ENCODE results near the gene TMED1.
"Not testable (repeated sequence)": the region's sequence is repeated elsewhere in the genome, so short reads cannot be mapped to it uniquely, and the experiment has no call there.

TMED1 gene

GRCh38 chr19:10882108-10882457 is 46.1 kb upstream of the TMED1 start:
- H3K27ac ChIP-seq (ENCODE audit: low read depth, low read length) = no peak overlapping the region
- no peaks in the 10 kb centered on the region for H3K27me3 ChIP-seq (ENCODE audit: control insufficient read depth, low read length)
- 0 out of 2 replicates have a peak, but pooled peaks cover 5% of the 10 kb centered on the region for H4K20me1 ChIP-seq (ENCODE audit: control insufficient read depth, insufficient read depth, low read depth, low read length)
- peaks cover 6% of the 10 kb centered on the region; the same call in 1 of the 2 replicates for H3F3A ChIP-seq (ENCODE audit: control insufficient read depth, insufficient read depth)
- H3K79me2 ChIP-seq (ENCODE audit: control insufficient read depth, low read length) = peaks cover 94% of the 10 kb centered on the region
- peaks cover 30% of the 10 kb centered on the region for H3K4me1 ChIP-seq (ENCODE audit: control insufficient read depth, low read length)
- peaks cover 17% of the 10 kb centered on the region for H3K36me3 ChIP-seq (ENCODE audit: control insufficient read depth, low read length)
- no peaks in the 10 kb centered on the region for H3K9me2 ChIP-seq (replicated peaks; ENCODE audit: control insufficient read depth, low read length)
- no peaks in the 10 kb centered on the region for H3K9me3 ChIP-seq (ENCODE audit: control insufficient read depth, insufficient read depth, low read length)
- no peak overlapping the region for H3K4me2 ChIP-seq (ENCODE audit: low read length)
- H3K4me3 ChIP-seq (ENCODE audit: low read length) = no peak overlapping the region
- TF ChIP-seq EZH2phosphoT487 (IDR thresholded peaks at IDR 0.05; ENCODE audit: borderline replicate concordance, low read length) (no peak), CTCF (IDR thresholded peaks at IDR 0.05; ENCODE audit: low read depth, low read length, poor library complexity, severe bottlenecking) (no peak)

GRCh38 chr19:10881403-10882107 is 45.5 kb upstream of the TMED1 start:
- peaks cover 34% of the 10 kb centered on the region for H3K4me1 ChIP-seq (ENCODE audit: control insufficient read depth, low read length)
- 0 out of 2 replicates have a peak, but pooled peaks cover 5% of the 10 kb centered on the region for H4K20me1 ChIP-seq (ENCODE audit: control insufficient read depth, insufficient read depth, low read depth, low read length)
- H3K4me2 ChIP-seq (ENCODE audit: low read length) = no peak overlapping the region
- no peak overlapping the region for H3K27ac ChIP-seq (ENCODE audit: low read depth, low read length)
- no peaks in the 10 kb centered on the region for H3K9me3 ChIP-seq (ENCODE audit: control insufficient read depth, insufficient read depth, low read length)
- H3K36me3 ChIP-seq (ENCODE audit: control insufficient read depth, low read length) = peaks cover 17% of the 10 kb centered on the region
- no peak overlapping the region for H3K4me3 ChIP-seq (ENCODE audit: low read length)
- H3K79me2 ChIP-seq (ENCODE audit: control insufficient read depth, low read length) = peaks cover 94% of the 10 kb centered on the region
- no peak for TF ChIP-seq CTCF (IDR thresholded peaks at IDR 0.05; ENCODE audit: low read depth, low read length, poor library complexity, severe bottlenecking)
- TF ChIP-seq EZH2phosphoT487 (IDR thresholded peaks at IDR 0.05; ENCODE audit: borderline replicate concordance, low read length) = no peak
- no peaks in the 10 kb centered on the region for H3K9me2 ChIP-seq (replicated peaks; ENCODE audit: control insufficient read depth, low read length)
- peaks cover 10% of the 10 kb centered on the region for H3F3A ChIP-seq (ENCODE audit: control insufficient read depth, insufficient read depth)
- no peaks in the 10 kb centered on the region for H3K27me3 ChIP-seq (ENCODE audit: control insufficient read depth, low read length)

- Histone ChIP-seq H3K9me3 (ENCODE audit: control insufficient read depth, insufficient read depth, low read length) (no peaks in the 10 kb centered on the region), H3K27me3 (ENCODE audit: control insufficient read depth, low read length) (no peaks in the 10 kb centered on the region), H3K4me1 (ENCODE audit: control insufficient read depth, low read length) (peaks cover 51% of the 10 kb centered on the region), H3K36me3 (ENCODE audit: control insufficient read depth, low read length) (peaks cover 22% of the 10 kb centered on the region), H3K79me2 (ENCODE audit: control insufficient read depth, low read length) (peaks cover 99% of the 10 kb centered on the region), H3K4me3 (ENCODE audit: low read length) (peak overlapping the region; percentile 67), H4K20me1 (ENCODE audit: control insufficient read depth, insufficient read depth, low read depth, low read length) (no peaks in the 10 kb centered on the region), H3K4me2 (ENCODE audit: low read length) (peak overlapping the region; percentile 69), H3F3A (ENCODE audit: control insufficient read depth, insufficient read depth) (peaks cover 10% of the 10 kb centered on the region), H3K27ac (ENCODE audit: low read depth, low read length) (peak overlapping the region; percentile 69), H3K9me2 (replicated peaks; ENCODE audit: control insufficient read depth, low read length) (no peaks in the 10 kb centered on the region)
- TF ChIP-seq CTCF (IDR thresholded peaks at IDR 0.05; ENCODE audit: low read depth, low read length, poor library complexity, severe bottlenecking) (no peak), EZH2phosphoT487 (IDR thresholded peaks at IDR 0.05; ENCODE audit: borderline replicate concordance, low read length) (no peak)
Measured at GRCh38 chr19:10878253-10878652, 42.2 kb upstream of the TMED1 start.

- H3K4me2 ChIP-seq (ENCODE audit: low read length) = peak overlapping the region; percentile 69
- peaks cover 57% of the 10 kb centered on the region for H3K4me1 ChIP-seq (ENCODE audit: control insufficient read depth, low read length)
- not testable (repeated sequence) for H4K20me1 ChIP-seq (ENCODE audit: control insufficient read depth, insufficient read depth, low read depth, low read length); H3K9me2 ChIP-seq (replicated peaks; ENCODE audit: control insufficient read depth, low read length); H3K9me3 ChIP-seq (ENCODE audit: control insufficient read depth, insufficient read depth, low read length); H3K27me3 ChIP-seq (ENCODE audit: control insufficient read depth, low read length)
- peaks cover 99% of the 10 kb centered on the region for H3K79me2 ChIP-seq (ENCODE audit: control insufficient read depth, low read length)
- H3K36me3 ChIP-seq (ENCODE audit: control insufficient read depth, low read length) = peaks cover 24% of the 10 kb centered on the region
- peak overlapping the region; percentile 67 for H3K4me3 ChIP-seq (ENCODE audit: low read length)
- peak overlapping the region; percentile 69 for H3K27ac ChIP-seq (ENCODE audit: low read depth, low read length)
- peaks cover 13% of the 10 kb centered on the region for H3F3A ChIP-seq (ENCODE audit: control insufficient read depth, insufficient read depth)
Measured at GRCh38 chr19:10877608-10878007, 41.6 kb upstream of the TMED1 start.
